ENCODE measurements around the gene CXCR4.

- TF ChIP-seq, protein P1, sequence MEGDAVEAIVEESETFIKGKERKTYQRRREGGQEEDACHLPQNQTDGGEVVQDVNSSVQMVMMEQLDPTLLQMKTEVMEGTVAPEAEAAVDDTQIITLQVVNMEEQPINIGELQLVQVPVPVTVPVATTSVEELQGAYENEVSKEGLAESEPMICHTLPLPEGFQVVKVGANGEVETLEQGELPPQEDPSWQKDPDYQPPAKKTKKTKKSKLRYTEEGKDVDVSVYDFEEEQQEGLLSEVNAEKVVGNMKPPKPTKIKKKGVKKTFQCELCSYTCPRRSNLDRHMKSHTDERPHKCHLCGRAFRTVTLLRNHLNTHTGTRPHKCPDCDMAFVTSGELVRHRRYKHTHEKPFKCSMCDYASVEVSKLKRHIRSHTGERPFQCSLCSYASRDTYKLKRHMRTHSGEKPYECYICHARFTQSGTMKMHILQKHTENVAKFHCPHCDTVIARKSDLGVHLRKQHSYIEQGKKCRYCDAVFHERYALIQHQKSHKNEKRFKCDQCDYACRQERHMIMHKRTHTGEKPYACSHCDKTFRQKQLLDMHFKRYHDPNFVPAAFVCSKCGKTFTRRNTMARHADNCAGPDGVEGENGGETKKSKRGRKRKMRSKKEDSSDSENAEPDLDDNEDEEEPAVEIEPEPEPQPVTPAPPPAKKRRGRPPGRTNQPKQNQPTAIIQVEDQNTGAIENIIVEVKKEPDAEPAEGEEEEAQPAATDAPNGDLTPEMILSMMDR (conservative IDR thresholded peaks at IDR 0.05) = no peak
- TF ChIP-seq EZH2 (IDR thresholded peaks at IDR 0.05; ENCODE audit: low read depth) = no peak
Observed at GRCh38 chr2:136128905-136129304, 11.0 kb upstream of the CXCR4 start.

All from PC-9 (cell line).